ENCODE measurements around the gene MR1. TPM values are rescaled to one million over a fixed set of nuclear protein-coding genes. Genes with fewer than 3 reads are reported as not detected.
"Not testable (repeated sequence)": the region's sequence is repeated elsewhere in the genome, so short reads cannot be mapped to it uniquely, and the experiment has no call there.

MR1 gene
- total RNA-seq, 4 donors from 2014 or later = 4.0 to 9.7 (median 6.0) TPM

- peak in 2 of 3 donors; percentile 57 to 62 for DNase-seq
- H3K27ac ChIP-seq = peak overlapping the region; percentile 79 to 95 (median 88)
- H3K27me3 ChIP-seq = no peaks in the 10 kb centered on the region
- H3K4me3 ChIP-seq = peak overlapping the region; percentile 41 to 59 (median 48)
- H3K4me1 ChIP-seq = peaks cover 6 to 36% (median 7%) of the 10 kb centered on the region in 4 donors
- no peaks in the 10 kb centered on the region for H3K9me3 ChIP-seq
- no peaks in the 10 kb centered on the region for H3K36me3 ChIP-seq
- no peak for TF ChIP-seq POLR2A (IDR thresholded peaks at IDR 0.05)
- TF ChIP-seq, protein P1, sequence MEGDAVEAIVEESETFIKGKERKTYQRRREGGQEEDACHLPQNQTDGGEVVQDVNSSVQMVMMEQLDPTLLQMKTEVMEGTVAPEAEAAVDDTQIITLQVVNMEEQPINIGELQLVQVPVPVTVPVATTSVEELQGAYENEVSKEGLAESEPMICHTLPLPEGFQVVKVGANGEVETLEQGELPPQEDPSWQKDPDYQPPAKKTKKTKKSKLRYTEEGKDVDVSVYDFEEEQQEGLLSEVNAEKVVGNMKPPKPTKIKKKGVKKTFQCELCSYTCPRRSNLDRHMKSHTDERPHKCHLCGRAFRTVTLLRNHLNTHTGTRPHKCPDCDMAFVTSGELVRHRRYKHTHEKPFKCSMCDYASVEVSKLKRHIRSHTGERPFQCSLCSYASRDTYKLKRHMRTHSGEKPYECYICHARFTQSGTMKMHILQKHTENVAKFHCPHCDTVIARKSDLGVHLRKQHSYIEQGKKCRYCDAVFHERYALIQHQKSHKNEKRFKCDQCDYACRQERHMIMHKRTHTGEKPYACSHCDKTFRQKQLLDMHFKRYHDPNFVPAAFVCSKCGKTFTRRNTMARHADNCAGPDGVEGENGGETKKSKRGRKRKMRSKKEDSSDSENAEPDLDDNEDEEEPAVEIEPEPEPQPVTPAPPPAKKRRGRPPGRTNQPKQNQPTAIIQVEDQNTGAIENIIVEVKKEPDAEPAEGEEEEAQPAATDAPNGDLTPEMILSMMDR (IDR thresholded peaks at IDR 0.05) = no peak
Measured at GRCh38 chr1:181033128-181033798, 520 bp upstream of the MR1 start.

GRCh38 chr1:181035210-181035609, 1.4 kb downstream of the MR1 start:
- not testable (repeated sequence) for H3K27me3 ChIP-seq, H3K4me3 ChIP-seq, H3K36me3 ChIP-seq, DNase-seq, H3K27ac ChIP-seq, H3K9me3 ChIP-seq
- peaks cover 6 to 37% (median 7%) of the 10 kb centered on the region in 4 donors for H3K4me1 ChIP-seq

GRCh38 chr1:181036107-181036836, 2.5 kb downstream of the MR1 start:
- Histone ChIP-seq H3K4me1 (peaks cover 6 to 47% (median 7%) of the 10 kb centered on the region in 4 donors), H3K27me3 (no peaks in the 10 kb centered on the region), H3K9me3 (no peaks in the 10 kb centered on the region), H3K27ac (no peak overlapping the region), H3K36me3 (peaks cover 0 to 7% (median 0%) of the 10 kb centered on the region in 3 donors), H3K4me3 (no peak overlapping the region)
- no peak for DNase-seq
- TF ChIP-seq POLR2A (IDR thresholded peaks at IDR 0.05) = no peak

- no peak for DNase-seq
- Histone ChIP-seq H3K4me3 (no peak overlapping the region), H3K9me3 (no peaks in the 10 kb centered on the region), H3K27ac (no peak overlapping the region), H3K36me3 (peaks cover 0 to 7% (median 0%) of the 10 kb centered on the region in 3 donors), H3K4me1 (peaks cover 6 to 54% (median 7%) of the 10 kb centered on the region in 4 donors), H3K27me3 (no peaks in the 10 kb centered on the region)
- no peak for TF ChIP-seq POLR2A (IDR thresholded peaks at IDR 0.05)
- TF ChIP-seq, protein P1 (IDR thresholded peaks at IDR 0.05) = no peak
Measured at GRCh38 chr1:181037386-181037785, 3.6 kb downstream of the MR1 start.

GRCh38 chr1:181038399-181038873, 4.7 kb downstream of the MR1 start:
- Histone ChIP-seq H3K27ac (no peak overlapping the region), H3K4me3 (no peak overlapping the region), H3K4me1 (peaks cover 4 to 56% (median 7%) of the 10 kb centered on the region in 4 donors), H3K27me3 (no peaks in the 10 kb centered on the region), H3K9me3 (no peaks in the 10 kb centered on the region), H3K36me3 (peaks cover 0 to 7% (median 0%) of the 10 kb centered on the region in 3 donors)
- peak in 2 of 3 donors; percentile 51 to 70 for DNase-seq
- no peak for TF ChIP-seq POLR2A (IDR thresholded peaks at IDR 0.05)
- TF ChIP-seq, protein P1 (IDR thresholded peaks at IDR 0.05) = peak; percentile 61 to 79 (median 74)

DNA sequence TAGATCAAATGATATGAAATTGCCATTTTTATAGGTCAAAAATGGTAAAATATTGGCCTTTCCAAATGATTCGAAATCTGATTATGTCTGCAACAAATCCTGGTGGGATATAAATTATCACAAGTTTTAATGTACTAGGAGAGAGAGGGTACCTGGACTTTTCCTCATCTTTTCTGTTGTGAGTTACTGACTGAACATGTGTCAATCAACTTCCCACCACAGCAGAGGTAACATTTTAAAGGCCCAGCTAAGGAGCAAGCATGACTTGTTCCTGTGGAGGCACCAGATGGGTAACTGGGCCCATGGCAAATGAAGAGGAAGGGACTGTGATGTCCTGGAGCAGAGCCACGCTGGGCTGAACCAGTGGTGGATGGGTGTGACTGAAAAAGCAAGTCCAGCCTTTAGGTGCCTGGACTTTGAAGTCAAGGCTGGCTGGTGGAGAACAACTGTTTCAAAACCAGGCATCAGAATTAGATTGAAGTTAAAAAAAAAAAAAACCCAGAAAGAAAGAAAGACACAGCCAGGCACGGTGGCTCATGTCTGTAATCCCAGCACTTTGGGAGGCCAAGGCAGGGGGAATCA, 6.6 kb downstream of the MR1 start:
- H3K9me3 ChIP-seq = no peaks in the 10 kb centered on the region
- DNase-seq = peak in 2 of 3 donors; percentile 59 to 68
- no peaks in the 10 kb centered on the region for H3K27me3 ChIP-seq
- H3K4me3 ChIP-seq = no peak overlapping the region
- H3K4me1 ChIP-seq = peaks cover 0 to 51% (median 3%) of the 10 kb centered on the region in 4 donors
- peaks cover 0 to 7% (median 0%) of the 10 kb centered on the region in 3 donors for H3K36me3 ChIP-seq
- TF ChIP-seq POLR2A (IDR thresholded peaks at IDR 0.05) = no peak
- TF ChIP-seq, protein P1 (IDR thresholded peaks at IDR 0.05) = no peak
- H3K27ac ChIP-seq = no peak overlapping the region

Data from Peyer's patch (tissue), 4 donors.